Loucy (cell line): Measurements from ENCODE around the gene AFG3L2.

Source experiments
- EZH2phosphoT487 ChIP-seq: fragments of 200-600 bp; IDR thresholded peaks from 2 replicates; pipeline ENCODE4 v1.6.1; 2018; ENCODE audit warnings: antibody characterized with exemption, mild to moderate bottlenecking, moderate library complexity, borderline replicate concordance
- TF ChIP-seq, protein P1 (sequence below): fragments of 200-600 bp; sonication (generic); conservative IDR thresholded peaks from 2 replicates; pipeline ENCODE4 v1.5.1; 2014; ENCODE audit warnings: mild to moderate bottlenecking, antibody characterized with exemption, low read length

DNA sequence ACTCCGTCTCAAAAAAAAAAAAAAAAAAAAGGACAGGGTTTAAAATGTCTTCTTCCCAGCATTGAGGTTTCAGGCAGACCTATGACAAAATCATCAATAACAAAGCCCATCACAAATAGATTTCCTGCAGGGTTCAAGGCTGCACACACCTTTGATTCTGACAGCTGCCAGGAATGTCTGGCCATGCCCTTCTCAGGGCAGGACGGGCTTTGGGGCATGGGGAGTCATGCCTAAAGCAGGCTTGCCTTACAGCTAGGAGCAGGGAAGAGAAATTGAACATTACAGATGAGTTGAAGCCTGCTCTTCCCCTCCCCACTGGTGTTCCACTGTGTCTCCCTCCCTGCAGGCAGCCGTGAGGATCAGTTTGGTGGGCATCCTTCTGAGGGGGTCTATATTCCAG, 34.4 kb upstream of the AFG3L2 start:
- TF ChIP-seq EZH2phosphoT487 = no peak
- TF ChIP-seq, protein P1, sequence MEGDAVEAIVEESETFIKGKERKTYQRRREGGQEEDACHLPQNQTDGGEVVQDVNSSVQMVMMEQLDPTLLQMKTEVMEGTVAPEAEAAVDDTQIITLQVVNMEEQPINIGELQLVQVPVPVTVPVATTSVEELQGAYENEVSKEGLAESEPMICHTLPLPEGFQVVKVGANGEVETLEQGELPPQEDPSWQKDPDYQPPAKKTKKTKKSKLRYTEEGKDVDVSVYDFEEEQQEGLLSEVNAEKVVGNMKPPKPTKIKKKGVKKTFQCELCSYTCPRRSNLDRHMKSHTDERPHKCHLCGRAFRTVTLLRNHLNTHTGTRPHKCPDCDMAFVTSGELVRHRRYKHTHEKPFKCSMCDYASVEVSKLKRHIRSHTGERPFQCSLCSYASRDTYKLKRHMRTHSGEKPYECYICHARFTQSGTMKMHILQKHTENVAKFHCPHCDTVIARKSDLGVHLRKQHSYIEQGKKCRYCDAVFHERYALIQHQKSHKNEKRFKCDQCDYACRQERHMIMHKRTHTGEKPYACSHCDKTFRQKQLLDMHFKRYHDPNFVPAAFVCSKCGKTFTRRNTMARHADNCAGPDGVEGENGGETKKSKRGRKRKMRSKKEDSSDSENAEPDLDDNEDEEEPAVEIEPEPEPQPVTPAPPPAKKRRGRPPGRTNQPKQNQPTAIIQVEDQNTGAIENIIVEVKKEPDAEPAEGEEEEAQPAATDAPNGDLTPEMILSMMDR = no peak
